Measurements from ENCODE around the gene FURIN.

DNA sequence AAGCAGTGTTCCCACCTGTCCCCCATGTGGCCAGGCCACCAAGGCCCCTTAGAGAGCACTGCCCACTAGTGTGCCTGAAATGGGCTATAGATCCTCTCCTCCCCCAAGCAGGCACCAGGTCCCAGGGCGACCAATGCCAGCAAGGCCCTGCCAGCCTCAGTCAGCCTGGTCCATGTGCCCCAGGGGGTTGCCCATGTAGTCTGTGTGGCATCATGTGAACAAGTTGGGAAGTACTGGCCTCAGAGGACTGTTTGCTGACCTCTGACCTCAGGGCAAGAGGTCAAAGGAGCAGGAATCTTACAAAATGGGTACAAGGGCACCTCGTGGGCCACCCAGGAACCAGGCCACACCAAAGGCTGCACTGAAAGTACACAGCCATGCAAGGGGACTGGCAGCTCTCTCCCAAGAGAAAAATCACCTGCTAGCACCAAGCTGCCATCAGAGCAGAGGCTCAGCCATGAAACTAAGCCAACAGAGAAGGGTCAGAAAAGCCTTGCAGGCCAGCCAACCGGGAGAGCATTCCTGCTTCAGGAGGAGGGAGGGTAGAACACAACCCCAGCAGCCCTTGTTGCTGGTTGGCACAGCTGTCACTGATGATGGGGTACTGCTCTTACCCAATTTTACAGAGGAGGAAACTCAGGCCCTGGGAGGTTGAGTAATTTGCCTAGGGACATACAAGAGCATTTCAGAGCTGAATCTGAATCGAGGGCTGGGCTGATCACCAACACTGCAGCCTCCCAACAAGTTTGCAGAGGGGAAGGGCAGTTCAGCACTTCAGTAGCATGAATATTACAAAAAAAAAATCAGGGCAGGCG lies 5.2 kb upstream of the FURIN start:
- TF ChIP-seq, protein P1, sequence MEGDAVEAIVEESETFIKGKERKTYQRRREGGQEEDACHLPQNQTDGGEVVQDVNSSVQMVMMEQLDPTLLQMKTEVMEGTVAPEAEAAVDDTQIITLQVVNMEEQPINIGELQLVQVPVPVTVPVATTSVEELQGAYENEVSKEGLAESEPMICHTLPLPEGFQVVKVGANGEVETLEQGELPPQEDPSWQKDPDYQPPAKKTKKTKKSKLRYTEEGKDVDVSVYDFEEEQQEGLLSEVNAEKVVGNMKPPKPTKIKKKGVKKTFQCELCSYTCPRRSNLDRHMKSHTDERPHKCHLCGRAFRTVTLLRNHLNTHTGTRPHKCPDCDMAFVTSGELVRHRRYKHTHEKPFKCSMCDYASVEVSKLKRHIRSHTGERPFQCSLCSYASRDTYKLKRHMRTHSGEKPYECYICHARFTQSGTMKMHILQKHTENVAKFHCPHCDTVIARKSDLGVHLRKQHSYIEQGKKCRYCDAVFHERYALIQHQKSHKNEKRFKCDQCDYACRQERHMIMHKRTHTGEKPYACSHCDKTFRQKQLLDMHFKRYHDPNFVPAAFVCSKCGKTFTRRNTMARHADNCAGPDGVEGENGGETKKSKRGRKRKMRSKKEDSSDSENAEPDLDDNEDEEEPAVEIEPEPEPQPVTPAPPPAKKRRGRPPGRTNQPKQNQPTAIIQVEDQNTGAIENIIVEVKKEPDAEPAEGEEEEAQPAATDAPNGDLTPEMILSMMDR (IDR thresholded peaks at IDR 0.05): no peak
- TF ChIP-seq POLR2A (IDR thresholded peaks at IDR 0.05; ENCODE audit: low read length) (no peak), MYC (IDR thresholded peaks at IDR 0.05; ENCODE audit: borderline replicate concordance, low read length) (no peak), SMC3 (IDR thresholded peaks at IDR 0.05) (peak; percentile 7; the same call in 1 of the 3 replicates), PHF8 (IDR thresholded peaks at IDR 0.05; ENCODE audit: borderline replicate concordance, low read depth) (no peak), RNF2 (IDR thresholded peaks at IDR 0.05; ENCODE audit: borderline replicate concordance, low read depth) (no peak), MAZ (IDR thresholded peaks at IDR 0.05; ENCODE audit: borderline replicate concordance, low read depth, low read length) (no peak), HDAC2 (IDR thresholded peaks at IDR 0.05) (no peak), RFX5 (IDR thresholded peaks at IDR 0.05) (no peak), EP300 (IDR thresholded peaks at IDR 0.05) (peak; percentile 29; a peak in 1 of 5 replicates), CBX8 (IDR thresholded peaks at IDR 0.05) (no peak)
- TF ChIP-seq, protein P2, sequence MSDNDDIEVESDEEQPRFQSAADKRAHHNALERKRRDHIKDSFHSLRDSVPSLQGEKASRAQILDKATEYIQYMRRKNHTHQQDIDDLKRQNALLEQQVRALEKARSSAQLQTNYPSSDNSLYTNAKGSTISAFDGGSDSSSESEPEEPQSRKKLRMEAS (IDR thresholded peaks at IDR 0.05): no peak
- TF ChIP-seq, protein P3, sequence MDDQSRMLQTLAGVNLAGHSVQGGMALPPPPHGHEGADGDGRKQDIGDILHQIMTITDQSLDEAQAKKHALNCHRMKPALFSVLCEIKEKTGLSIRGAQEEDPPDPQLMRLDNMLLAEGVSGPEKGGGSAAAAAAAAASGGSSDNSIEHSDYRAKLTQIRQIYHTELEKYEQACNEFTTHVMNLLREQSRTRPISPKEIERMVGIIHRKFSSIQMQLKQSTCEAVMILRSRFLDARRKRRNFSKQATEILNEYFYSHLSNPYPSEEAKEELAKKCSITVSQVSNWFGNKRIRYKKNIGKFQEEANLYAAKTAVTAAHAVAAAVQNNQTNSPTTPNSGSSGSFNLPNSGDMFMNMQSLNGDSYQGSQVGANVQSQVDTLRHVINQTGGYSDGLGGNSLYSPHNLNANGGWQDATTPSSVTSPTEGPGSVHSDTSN (IDR thresholded peaks at IDR 0.05): no peak
